ENCODE data around the gene INTS4.

DNA sequence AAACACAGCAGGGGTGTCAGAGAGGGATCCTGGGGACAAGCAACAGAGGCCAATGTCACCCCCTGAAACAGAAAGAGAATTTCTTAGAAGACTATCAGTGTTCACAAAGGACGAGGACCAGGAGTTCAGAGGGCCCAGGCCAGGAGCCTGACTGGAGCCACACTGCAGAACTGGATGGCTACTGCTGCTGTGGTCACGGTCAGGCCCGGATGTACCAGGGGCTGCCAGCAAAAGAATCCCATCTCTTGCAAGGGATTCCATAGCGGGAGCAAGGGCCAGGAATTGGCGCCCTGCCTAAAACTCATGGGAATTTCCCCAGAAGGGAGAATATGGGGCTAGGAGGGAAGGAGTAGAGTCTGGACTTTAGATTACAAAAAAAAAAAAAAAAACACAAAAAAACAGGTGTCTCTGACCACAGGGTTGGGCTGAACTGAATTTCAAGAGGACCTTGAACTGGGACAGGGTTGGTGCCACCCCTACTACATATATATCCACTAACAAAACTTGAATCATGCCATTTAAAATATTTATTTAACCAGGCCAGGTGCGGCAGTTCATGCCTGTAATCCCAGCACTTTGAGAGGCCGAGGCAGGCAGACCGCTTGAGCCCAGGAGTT, 44.3 kb upstream of the INTS4 start:
- TF ChIP-seq POLR2A (IDR thresholded peaks at IDR 0.05; ENCODE audit: low read depth, low read length) (no peak), POLR2AphosphoS5 (IDR thresholded peaks at IDR 0.05; ENCODE audit: low read depth, low read length) (no peak)
